OCI-LY7 (cell line): ENCODE measurements around the gene SDF2. TPM values are rescaled to one million over a fixed set of nuclear protein-coding genes. Genes with fewer than 3 reads are reported as not detected.

Source experiments
- BruUV-seq: library from RNA; stranded (reverse); fragments of 400-500 nt; replicated peaks from 2 replicates; lab custom pipeline; 2021; lab: Mats Ljungman, UMichigan
- CTCF ChIA-PET: fragments of 300-600 bp; sonication (Branson Sonifier 250); formaldehyde crosslinking; loops from one replicate; lab custom pipeline; 2022; ENCODE audit warnings: antibody characterized with exemption; ENCODE audit not compliant: unreplicated experiment; lab: Charles Lee
- POLR2A ChIA-PET: fragments of 300-600 bp; sonication (Branson Sonifier 250); formaldehyde crosslinking; loops from one replicate; lab custom pipeline; 2022; ENCODE audit warnings: antibody characterized with exemption; lab: Charles Lee
- DNase-seq: peaks from one replicate; pipeline ENCODE4 v3.0.0-alpha.2; 2015; ENCODE audit warnings: low spot score
- H2AFZ ChIP-seq: fragments of 200-600 bp; sonication (generic), shearing (Covaris generic); 2 replicates; pipeline ENCODE4 v1.6.1; 2014; ENCODE audit warnings: mild to moderate bottlenecking, antibody characterized with exemption, low read length, moderate library complexity
- H3K27ac ChIP-seq: fragments of 200-600 bp; sonication (generic); 2 replicates; pipeline ENCODE4 v1.5.1; 2014; ENCODE audit warnings: mixed run types, low read depth, mild to moderate bottlenecking, moderate library complexity, low read length, inconsistent platforms; ENCODE audit not compliant: poor library complexity, severe bottlenecking
- H3K36me3 ChIP-seq: fragments of 200-600 bp; sonication (generic); 2 replicates; pipeline ENCODE4 v1.6.1; 2014; ENCODE audit warnings: mild to moderate bottlenecking, antibody characterized with exemption, low read length, moderate library complexity, mixed read lengths; ENCODE audit not compliant: insufficient read depth
- H3K4me1 ChIP-seq: fragments of 200-600 bp; sonication (generic); 2 replicates; pipeline ENCODE4 v1.5.1; 2014; ENCODE audit warnings: mild to moderate bottlenecking, low read length; ENCODE audit not compliant: insufficient read depth, poor library complexity, severe bottlenecking
- H3K4me2 ChIP-seq: fragments of 200-600 bp; sonication (generic); 2 replicates; pipeline ENCODE4 v1.6.1; 2014; ENCODE audit warnings: mild to moderate bottlenecking, low read length
- H3K4me3 ChIP-seq: fragments of 200-600 bp; sonication (generic); 2 replicates; pipeline ENCODE4 v1.5.1; 2014; ENCODE audit warnings: mild to moderate bottlenecking, low read depth, low read length; ENCODE audit not compliant: poor library complexity, severe bottlenecking
- H3K79me2 ChIP-seq: fragments of 200-600 bp; sonication (generic); 2 replicates; pipeline ENCODE4 v1.6.1; 2016; ENCODE audit warnings: low read depth, mild to moderate bottlenecking, low read length, moderate library complexity, mixed read lengths; ENCODE audit not compliant: insufficient read depth
- H3K9me2 ChIP-seq: fragments of 200-600 bp; sonication (generic); 2 replicates; pipeline ENCODE4 v1.6.1; 2016; ENCODE audit warnings: mild to moderate bottlenecking, low read length, mixed read lengths; ENCODE audit not compliant: insufficient read depth
- H3K9me3 ChIP-seq: fragments of 200-600 bp; sonication (generic); 2 replicates; pipeline ENCODE4 v1.6.1; 2014; ENCODE audit warnings: mild to moderate bottlenecking, mixed run types, low read length, mixed read lengths
- H4K20me1 ChIP-seq: fragments of 200-600 bp; sonication (generic); 2 replicates; pipeline ENCODE4 v1.6.1; 2014; ENCODE audit warnings: mild to moderate bottlenecking, antibody characterized with exemption, low read length, moderate library complexity, mixed read lengths; ENCODE audit not compliant: insufficient read depth
- CTCF ChIP-seq: fragments of 200-600 bp; sonication (generic); conservative IDR thresholded peaks from 2 replicates; pipeline ENCODE4 v1.5.1; 2014; ENCODE audit warnings: mild to moderate bottlenecking, antibody characterized with exemption, low read length, moderate library complexity, mixed read lengths
- EZH2phosphoT487 ChIP-seq: fragments of 200-600 bp; sonication (generic); IDR thresholded peaks from 2 replicates; pipeline ENCODE4 v1.6.1; 2018; ENCODE audit warnings: low read depth, borderline replicate concordance, mild to moderate bottlenecking, mixed run types, antibody characterized with exemption, low read length, moderate library complexity, mixed read lengths
- intact Hi-C: fragments of 100-400 bp; cut with micrococcal nuclease; formaldehyde crosslinking; loops from one replicate; pipeline ENCODE4 v1.10.0; 2022; ENCODE audit not compliant: unreplicated experiment
- total RNA-seq, 2 experiments: library from RNA; depleted of rRNA in 1 of 2; stranded (reverse); fragments of >200 nt in 1 of 2; shearing (Covaris generic) in 1 of 2; gene quantifications; 2 replicates each; pipeline ENCODE4 v1.2.3, GENCODE V29; 2014 to 2022

Gene SDF2
- total RNA-seq, 2 experiments from 2014 or later, result 31.8 to 38.6 TPM

GRCh38 chr17:28703552-28704218 lies 42.0 kb upstream of the SDF2 start:
- H3K4me2 ChIP-seq, result no peak overlapping the region
- intact Hi-C loops, result no loop called here
- H3K36me3 ChIP-seq, result peaks cover 50% of the 10 kb centered on the region
- no peaks in the 10 kb centered on the region for H3K9me2 ChIP-seq
- BruUV-seq, result no TSS peak
- no peak for DNase-seq
- POLR2A ChIA-PET, result interaction anchor here (1.0 kb wide), 1 partner anchor 43 kb away, joined by 4 read pairs; no protein-coding TSS in a partner anchor
- CTCF ChIA-PET, result no interaction called here
- TF ChIP-seq EZH2phosphoT487 (no peak), CTCF (no peak)
- no peaks in the 10 kb centered on the region for H3K79me2 ChIP-seq
- no peak overlapping the region for H3K4me3 ChIP-seq
- no peak overlapping the region for H2AFZ ChIP-seq
- H3K27ac ChIP-seq, result no peak overlapping the region
- H3K4me1 ChIP-seq, result no peaks in the 10 kb centered on the region
- no peaks in the 10 kb centered on the region for H3K9me3 ChIP-seq
- H4K20me1 ChIP-seq, result no peaks in the 10 kb centered on the region

DNA sequence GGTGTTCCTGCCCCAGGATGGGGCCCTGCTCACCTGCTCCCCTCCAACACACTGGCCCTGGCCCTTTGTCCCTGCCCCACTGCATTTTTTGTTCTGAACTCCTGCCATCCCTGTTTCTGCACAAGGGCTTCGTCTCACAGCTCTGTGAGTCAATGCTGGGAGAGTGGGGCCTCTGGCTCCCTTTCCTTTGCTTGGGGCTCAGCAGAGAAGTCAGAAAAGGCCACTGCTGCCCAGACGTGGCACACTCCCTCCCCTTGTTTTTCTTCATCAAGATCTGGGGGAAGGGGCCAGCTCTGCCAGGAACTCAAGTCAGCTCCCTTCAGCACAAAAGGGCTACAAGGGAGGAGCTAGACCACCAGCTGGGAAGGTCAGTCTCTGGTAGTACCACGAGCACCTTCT lies 41.0 kb upstream of the SDF2 start:
- no peak overlapping the region for H3K4me3 ChIP-seq

More for the DNA sequence above, 41.0 kb upstream of the SDF2 start:
- Histone ChIP-seq H3K9me3 (no peaks in the 10 kb centered on the region), H3K4me1 (no peaks in the 10 kb centered on the region), H4K20me1 (no peaks in the 10 kb centered on the region), H2AFZ (no peak overlapping the region), H3K27ac (no peak overlapping the region), H3K4me2 (no peak overlapping the region), H3K36me3 (peaks cover 60% of the 10 kb centered on the region), H3K9me2 (no peaks in the 10 kb centered on the region), H3K79me2 (no peaks in the 10 kb centered on the region)
- POLR2A ChIA-PET, result no interaction called here
- DNase-seq, result no peak
- TF ChIP-seq EZH2phosphoT487, result no peak
- no peak for TF ChIP-seq CTCF
- intact Hi-C loops, result no loop called here
- BruUV-seq, result no TSS peak
- CTCF ChIA-PET, result no interaction called here
